H9 (cell line): ENCODE measurements around the gene ASB5. TPM values are rescaled to one million over a fixed set of nuclear protein-coding genes. Genes with fewer than 3 reads are reported as not detected.

Experiments used
- DNase-seq: peaks from one replicate; pipeline ENCODE4 v3.0.0-alpha.2; 2017
- H2AFZ ChIP-seq: one replicate; pipeline ENCODE4 v1.6.1; 2013; ENCODE audit warnings: mild to moderate bottlenecking, low read length, control low read depth, moderate library complexity
- H2AK5ac ChIP-seq: 2 replicates; pipeline ENCODE4 v1.6.1; 2013; ENCODE audit warnings: low read length, control low read depth, mixed read lengths; ENCODE audit not compliant: insufficient read length
- H2BK120ac ChIP-seq: one replicate; pipeline ENCODE4 v1.6.1; 2013; ENCODE audit warnings: low read depth, mild to moderate bottlenecking, low read length, control low read depth, inconsistent platforms; ENCODE audit not compliant: poor library complexity, severe bottlenecking
- H2BK12ac ChIP-seq: 2 replicates; pipeline ENCODE4 v1.6.1; 2013; ENCODE audit warnings: low read length, control low read depth, mixed read lengths, low read depth; ENCODE audit not compliant: insufficient read length
- H2BK15ac ChIP-seq: 2 replicates; pipeline ENCODE4 v1.6.1; 2013; ENCODE audit warnings: low read depth, low read length, control low read depth
- H2BK20ac ChIP-seq: one replicate; pipeline ENCODE4 v1.6.1; 2013; ENCODE audit warnings: low read depth, mild to moderate bottlenecking, low read length, control low read depth, inconsistent platforms; ENCODE audit not compliant: poor library complexity, severe bottlenecking
- H2BK5ac ChIP-seq: 2 replicates; pipeline ENCODE4 v1.6.1; 2013; ENCODE audit warnings: low read length, control low read depth, mixed read lengths; ENCODE audit not compliant: insufficient read length
- H3K14ac ChIP-seq: 2 replicates; pipeline ENCODE4 v1.6.1; 2013; ENCODE audit warnings: low read length, control low read depth; ENCODE audit not compliant: insufficient read depth
- H3K18ac ChIP-seq: 2 replicates; pipeline ENCODE4 v1.6.1; 2013; ENCODE audit warnings: low read depth, mild to moderate bottlenecking, mixed read lengths, low read length, control low read depth; ENCODE audit not compliant: insufficient read length
- H3K23ac ChIP-seq: 2 replicates; pipeline ENCODE4 v1.6.1; 2013; ENCODE audit warnings: low read length, control low read depth, mixed read lengths, low read depth; ENCODE audit not compliant: insufficient read length
- H3K23me2 ChIP-seq: 2 replicates; pipeline ENCODE4 v1.6.1; 2013; ENCODE audit warnings: low read depth, mild to moderate bottlenecking, mixed read lengths, low read length, control low read depth; ENCODE audit not compliant: insufficient read length, poor library complexity, severe bottlenecking
- H3K27ac ChIP-seq: 2 replicates; pipeline ENCODE4 v1.5.1; 2013; ENCODE audit warnings: low read length, control low read depth, mixed read lengths, low read depth; ENCODE audit not compliant: insufficient read length
- H3K27me3 ChIP-seq: 2 replicates; pipeline ENCODE4 v1.6.1; 2013; ENCODE audit warnings: low read length, control low read depth, inconsistent platforms; ENCODE audit not compliant: insufficient read depth
- H3K4ac ChIP-seq: 2 replicates; pipeline ENCODE4 v1.6.1; 2013; ENCODE audit warnings: low read depth, mild to moderate bottlenecking, control low read depth, inconsistent platforms, low read length, moderate library complexity
- H3K4me1 ChIP-seq: 2 replicates; pipeline ENCODE4 v1.6.1; 2013; ENCODE audit warnings: low read length, control low read depth, inconsistent platforms; ENCODE audit not compliant: insufficient read depth
- H3K4me2 ChIP-seq: 2 replicates; pipeline ENCODE4 v1.6.1; 2013; ENCODE audit warnings: low read length, control low read depth, mixed read lengths; ENCODE audit not compliant: insufficient read length, insufficient read depth
- H3K56ac ChIP-seq: 2 replicates; pipeline ENCODE4 v1.6.1; 2013; ENCODE audit warnings: low read depth, mild to moderate bottlenecking, mixed read lengths, low read length, control low read depth; ENCODE audit not compliant: insufficient read length
- H3K79me1 ChIP-seq: 2 replicates; pipeline ENCODE4 v1.6.1; 2013; ENCODE audit warnings: low read depth, mild to moderate bottlenecking, moderate library complexity, low read length, control low read depth, inconsistent platforms; ENCODE audit not compliant: insufficient read depth, poor library complexity, severe bottlenecking
- H3K79me2 ChIP-seq: 2 replicates; pipeline ENCODE4 v1.6.1; 2013; ENCODE audit warnings: low read length, control low read depth, inconsistent platforms; ENCODE audit not compliant: insufficient read depth
- H3K9ac ChIP-seq: 2 replicates; pipeline ENCODE4 v1.6.1; 2013; ENCODE audit warnings: low read length, control low read depth, mixed read lengths; ENCODE audit not compliant: insufficient read length; ENCODE audit errors: extremely low read depth
- H3K9me3 ChIP-seq: one replicate; pipeline ENCODE4 v1.6.1; 2013; ENCODE audit warnings: low read depth, low read length, inconsistent platforms; ENCODE audit not compliant: control insufficient read depth
- H3T11ph ChIP-seq: one replicate; pipeline ENCODE4 v1.6.1; 2013; ENCODE audit warnings: mild to moderate bottlenecking, low read length, control low read depth, inconsistent platforms
- H4K20me1 ChIP-seq: one replicate; pipeline ENCODE4 v1.6.1; 2013; ENCODE audit not compliant: control insufficient read depth, insufficient read length, insufficient read depth
- H4K5ac ChIP-seq: 2 replicates; pipeline ENCODE4 v1.6.1; 2013; ENCODE audit warnings: low read depth, mild to moderate bottlenecking, mixed read lengths, low read length, control low read depth; ENCODE audit not compliant: insufficient read length
- H4K8ac ChIP-seq: replicated peaks from 2 replicates; pipeline ENCODE4 v1.6.1; 2013; ENCODE audit warnings: low read length, control low read depth, mixed read lengths, low read depth; ENCODE audit not compliant: insufficient read length
- H4K91ac ChIP-seq: 2 replicates; pipeline ENCODE4 v1.6.1; 2013; ENCODE audit warnings: low read depth, mild to moderate bottlenecking, moderate library complexity, mixed read lengths, low read length, control low read depth; ENCODE audit not compliant: insufficient read length
- H3K27ac Mint-ChIP-seq, 3 experiments: 2 replicates in 2 of 3; 3 replicates in 1 of 3; pipeline ENCODE4 v1.8.0; 2020 to 2021; ENCODE audit warnings: mixed read lengths in 3 of 3, mild to moderate bottlenecking in 1 of 3, moderate library complexity in 1 of 3
- H3K27me3 Mint-ChIP-seq: 2 replicates; pipeline ENCODE4 v1.8.0; 2021; ENCODE audit warnings: low read depth, mild to moderate bottlenecking, moderate library complexity, mixed read lengths
- H3K36me3 Mint-ChIP-seq, 3 experiments: 2 replicates in 2 of 3; 3 replicates in 1 of 3; pipeline ENCODE4 v1.8.0; 2020 to 2021; ENCODE audit warnings: low read depth in 3 of 3, mixed read lengths in 3 of 3; ENCODE audit not compliant: insufficient read depth in 1 of 3
- H3K4me1 Mint-ChIP-seq, 2 experiments: 2 replicates each; pipeline ENCODE4 v1.8.0; 2020; ENCODE audit warnings: mixed read lengths in 2 of 2
- H3K4me3 Mint-ChIP-seq, 2 experiments: 2 replicates in 1 of 2; 3 replicates in 1 of 2; pipeline ENCODE4 v1.8.0; 2020 to 2021; ENCODE audit warnings: mild to moderate bottlenecking in 2 of 2, mixed read lengths in 2 of 2, moderate library complexity in 1 of 2
- H3K9me3 Mint-ChIP-seq, 2 experiments: 2 replicates in 1 of 2; 3 replicates in 1 of 2; pipeline ENCODE4 v1.8.0; 2020; ENCODE audit warnings: mild to moderate bottlenecking in 2 of 2, mixed read lengths in 2 of 2, moderate library complexity in 1 of 2
- WGBS: extraction: QIAGEN DNeasy Blood & Tissue Kit; methylation state at CpG from one replicate; pipeline ENCODE4 v1.1.7; 2013; ENCODE audit warnings: missing lambda C conversion rate, low lambda C conversion rate, mixed read lengths; ENCODE audit not compliant: insufficient read length; ENCODE audit errors: extremely low coverage; 5-methylcytosine and 5-hydroxymethylcytosine counted together
- total RNA-seq: library from RNA; stranded (reverse); gene quantifications from 2 replicates; pipeline ENCODE4 v1.2.1, GENCODE V29; 2021
- TF ChIP-seq, protein P1 (sequence below): fragments of 200-600 bp; sonication (generic); conservative IDR thresholded peaks from 3 replicates; pipeline ENCODE4 v1.8.0; 2021; ENCODE audit warnings: antibody characterized with exemption, mild to moderate bottlenecking

Gene ASB5
- total RNA-seq, 1 experiment from 2014 or later = not detected

GRCh38 chr4:176291748-176292147 is 22.7 kb upstream of the ASB5 start:
- Histone ChIP-seq H4K20me1 (no peaks in the 10 kb centered on the region), H3K27ac (no peak overlapping the region), H2BK15ac (no peak overlapping the region), H3K4ac (no peak overlapping the region), H4K91ac (no peak overlapping the region), H3K4me2 (no peak overlapping the region), H3K79me1 (no peaks in the 10 kb centered on the region), H3K9me3 (no peaks in the 10 kb centered on the region), H2BK120ac (no peak overlapping the region), H3K79me2 (no peaks in the 10 kb centered on the region), H3K27me3 (no peaks in the 10 kb centered on the region), H3K56ac (no peak overlapping the region), H3K23ac (no peak overlapping the region), H3T11ph (no peak overlapping the region), H3K9ac (no peak overlapping the region), H3K18ac (no peak overlapping the region), H3K4me1 (peaks cover 3% of the 10 kb centered on the region; the same call in 1 of the 2 replicates), H4K8ac (no peak overlapping the region), H3K14ac (no peak overlapping the region), H2BK20ac (no peak overlapping the region), H3K23me2 (no peaks in the 10 kb centered on the region), H2AK5ac (no peak overlapping the region), H4K5ac (no peak overlapping the region), H2BK5ac (no peak overlapping the region), H2AFZ (no peak overlapping the region), H2BK12ac (no peak overlapping the region)
- peaks cover 23 to 24% of the 10 kb centered on the region in 2 experiments for H3K4me1 Mint-ChIP-seq
- no peaks in the 10 kb centered on the region for H3K27me3 Mint-ChIP-seq
- TF ChIP-seq, protein P1, sequence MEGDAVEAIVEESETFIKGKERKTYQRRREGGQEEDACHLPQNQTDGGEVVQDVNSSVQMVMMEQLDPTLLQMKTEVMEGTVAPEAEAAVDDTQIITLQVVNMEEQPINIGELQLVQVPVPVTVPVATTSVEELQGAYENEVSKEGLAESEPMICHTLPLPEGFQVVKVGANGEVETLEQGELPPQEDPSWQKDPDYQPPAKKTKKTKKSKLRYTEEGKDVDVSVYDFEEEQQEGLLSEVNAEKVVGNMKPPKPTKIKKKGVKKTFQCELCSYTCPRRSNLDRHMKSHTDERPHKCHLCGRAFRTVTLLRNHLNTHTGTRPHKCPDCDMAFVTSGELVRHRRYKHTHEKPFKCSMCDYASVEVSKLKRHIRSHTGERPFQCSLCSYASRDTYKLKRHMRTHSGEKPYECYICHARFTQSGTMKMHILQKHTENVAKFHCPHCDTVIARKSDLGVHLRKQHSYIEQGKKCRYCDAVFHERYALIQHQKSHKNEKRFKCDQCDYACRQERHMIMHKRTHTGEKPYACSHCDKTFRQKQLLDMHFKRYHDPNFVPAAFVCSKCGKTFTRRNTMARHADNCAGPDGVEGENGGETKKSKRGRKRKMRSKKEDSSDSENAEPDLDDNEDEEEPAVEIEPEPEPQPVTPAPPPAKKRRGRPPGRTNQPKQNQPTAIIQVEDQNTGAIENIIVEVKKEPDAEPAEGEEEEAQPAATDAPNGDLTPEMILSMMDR = no peak
- WGBS = no CpG with 5 or more reads among the region's 3 CpGs
- no peak overlapping the region for H3K27ac Mint-ChIP-seq
- H3K4me3 Mint-ChIP-seq = no peak overlapping the region
- no peak for DNase-seq
- no peaks in the 10 kb centered on the region for H3K9me3 Mint-ChIP-seq
- no peaks in the 10 kb centered on the region for H3K36me3 Mint-ChIP-seq
